ENCODE measurements around the gene ALPI. TPM values are rescaled to one million over a fixed set of nuclear protein-coding genes. Genes with fewer than 3 reads are reported as not detected.

Gene ALPI
- total and polyA plus RNA-seq, 8 donors = not detected

DNA sequence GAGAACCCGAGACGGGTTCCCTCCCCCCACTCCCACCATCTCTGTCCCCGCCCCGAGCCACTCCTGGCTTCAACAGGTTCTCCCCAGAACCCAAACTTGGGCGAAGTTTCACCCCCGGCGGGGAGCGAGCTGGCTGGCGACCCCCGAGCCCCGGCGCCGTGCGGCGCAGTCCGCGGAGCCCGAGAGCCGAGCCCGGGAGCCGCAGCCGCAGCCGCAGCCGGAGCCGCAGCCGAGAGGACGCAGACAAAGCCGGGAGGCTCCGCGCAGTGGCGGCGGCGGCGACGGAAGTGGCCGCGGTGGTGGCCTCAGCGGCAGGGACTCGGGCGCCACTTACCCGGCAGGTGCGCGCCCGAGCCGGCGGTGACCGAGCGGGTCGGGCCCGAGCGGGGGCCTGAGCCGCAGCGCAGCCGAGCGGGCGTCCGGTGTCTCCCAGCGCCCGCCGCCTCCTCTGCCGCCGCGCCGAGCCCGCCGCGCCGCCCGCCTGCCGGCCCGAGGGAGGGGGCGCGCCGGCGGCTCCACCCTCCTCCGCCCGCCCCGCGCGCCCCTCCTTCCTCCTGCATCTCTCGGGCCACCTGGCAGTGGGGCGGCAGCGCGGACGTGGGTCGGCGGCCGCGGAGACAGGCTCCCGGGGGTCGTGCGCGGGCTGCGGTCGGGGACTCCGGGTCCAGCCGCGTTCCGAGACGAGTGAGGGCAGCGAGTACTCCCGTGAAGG lies 31.6 kb downstream of the ALPI start, which contains the start of gene ECEL1:
Gene ECEL1, minus strand, starts transcription at position 450 of the 712 bp plus-strand sequence. CDS start 1,181 bp downstream, outside the sequence.
- 2 to 4% methylated on average over 30 to 100 of the region's 102 CpGs for WGBS, 2 donors
- FAIRE-seq (no peak), ATAC-seq (peak in 2 of 4 donors; percentile 28 to 31), DNase-seq (peak in 3 of 6 donors; percentile 11 to 62 (median 46))
- intact Hi-C loops (cut with DNase I) = no loop called here
- Histone ChIP-seq H3K9me3 (no peaks in the 10 kb centered on the region), H3K27me3 (peaks cover 0 to 7% (median 3%) of the 10 kb centered on the region in 4 donors), H3K4me1 (no peaks in the 10 kb centered on the region), H3K27ac (no peak within 1 kb of the TSS), H3K36me3 (no peaks in the 10 kb centered on the region), H3K4me3 (peak within 1 kb of the TSS in 1 of 4 donors; percentile 31)
- TF ChIP-seq, protein P1, sequence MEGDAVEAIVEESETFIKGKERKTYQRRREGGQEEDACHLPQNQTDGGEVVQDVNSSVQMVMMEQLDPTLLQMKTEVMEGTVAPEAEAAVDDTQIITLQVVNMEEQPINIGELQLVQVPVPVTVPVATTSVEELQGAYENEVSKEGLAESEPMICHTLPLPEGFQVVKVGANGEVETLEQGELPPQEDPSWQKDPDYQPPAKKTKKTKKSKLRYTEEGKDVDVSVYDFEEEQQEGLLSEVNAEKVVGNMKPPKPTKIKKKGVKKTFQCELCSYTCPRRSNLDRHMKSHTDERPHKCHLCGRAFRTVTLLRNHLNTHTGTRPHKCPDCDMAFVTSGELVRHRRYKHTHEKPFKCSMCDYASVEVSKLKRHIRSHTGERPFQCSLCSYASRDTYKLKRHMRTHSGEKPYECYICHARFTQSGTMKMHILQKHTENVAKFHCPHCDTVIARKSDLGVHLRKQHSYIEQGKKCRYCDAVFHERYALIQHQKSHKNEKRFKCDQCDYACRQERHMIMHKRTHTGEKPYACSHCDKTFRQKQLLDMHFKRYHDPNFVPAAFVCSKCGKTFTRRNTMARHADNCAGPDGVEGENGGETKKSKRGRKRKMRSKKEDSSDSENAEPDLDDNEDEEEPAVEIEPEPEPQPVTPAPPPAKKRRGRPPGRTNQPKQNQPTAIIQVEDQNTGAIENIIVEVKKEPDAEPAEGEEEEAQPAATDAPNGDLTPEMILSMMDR (IDR thresholded peaks at IDR 0.05) = no peak

- TF ChIP-seq, protein P1 (IDR thresholded peaks at IDR 0.05) = no peak
- no peak overlapping the region for H3K4me3 ChIP-seq
- WGBS, 2 donors = 49 to 57% methylated on average over 16 of the region's 16 CpGs
- peaks cover 0 to 7% (median 3%) of the 10 kb centered on the region in 4 donors for H3K27me3 ChIP-seq
- intact Hi-C loops (cut with DNase I) = no loop called here
- no peaks in the 10 kb centered on the region for H3K36me3 ChIP-seq
- H3K27ac ChIP-seq = no peak overlapping the region
- no peak for FAIRE-seq
- peak in 2 of 6 donors; percentile 49 to 53 for DNase-seq
- no peak for ATAC-seq
- H3K9me3 ChIP-seq = no peaks in the 10 kb centered on the region
- H3K4me1 ChIP-seq = no peaks in the 10 kb centered on the region
Measured at GRCh38 chr2:232488097-232488711, 32.3 kb downstream of the ALPI start.

DNA sequence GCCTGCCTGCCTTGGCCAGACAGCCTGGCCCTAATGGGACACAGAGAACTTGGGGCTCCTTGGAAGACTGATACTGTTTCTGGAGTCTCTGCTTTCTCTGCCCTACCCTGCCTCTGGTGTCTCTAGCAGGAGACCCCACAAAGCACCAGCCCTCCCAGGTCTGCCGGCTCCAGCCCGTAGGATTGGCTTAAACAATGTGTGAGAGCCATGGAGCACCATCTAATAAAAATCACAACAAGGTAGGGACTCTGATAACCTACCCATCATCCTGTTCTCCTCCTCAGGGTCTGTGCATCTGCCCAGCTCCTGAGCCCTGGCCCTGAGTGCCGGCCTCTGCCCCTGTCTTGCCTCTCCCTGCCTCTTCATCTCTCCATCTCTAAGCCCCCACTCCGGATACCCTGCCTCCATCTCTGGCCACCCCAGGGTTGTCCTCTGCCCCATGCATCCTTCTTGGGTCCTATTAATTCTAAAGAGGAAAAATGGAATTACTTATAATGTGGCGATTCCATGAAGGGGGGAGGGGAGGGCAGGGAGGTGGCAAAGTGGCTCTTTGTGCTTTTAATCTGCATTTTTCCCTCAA lies 32.9 kb downstream of the ALPI start:
- Histone ChIP-seq H3K4me3 (no peak overlapping the region), H3K4me1 (no peaks in the 10 kb centered on the region), H3K9me3 (no peaks in the 10 kb centered on the region), H3K27ac (no peak overlapping the region), H3K27me3 (peaks cover 0 to 7% (median 3%) of the 10 kb centered on the region in 4 donors), H3K36me3 (no peaks in the 10 kb centered on the region)
- ATAC-seq = no peak
- DNase-seq = peak in 2 of 6 donors; percentile 10 to 29
- TF ChIP-seq, protein P1 (IDR thresholded peaks at IDR 0.05) = no peak
- intact Hi-C loops (cut with DNase I) = no loop called here
- no peak for FAIRE-seq
- 80 to 89% methylated on average over 5 of the region's 5 CpGs for WGBS, 2 donors

DNA sequence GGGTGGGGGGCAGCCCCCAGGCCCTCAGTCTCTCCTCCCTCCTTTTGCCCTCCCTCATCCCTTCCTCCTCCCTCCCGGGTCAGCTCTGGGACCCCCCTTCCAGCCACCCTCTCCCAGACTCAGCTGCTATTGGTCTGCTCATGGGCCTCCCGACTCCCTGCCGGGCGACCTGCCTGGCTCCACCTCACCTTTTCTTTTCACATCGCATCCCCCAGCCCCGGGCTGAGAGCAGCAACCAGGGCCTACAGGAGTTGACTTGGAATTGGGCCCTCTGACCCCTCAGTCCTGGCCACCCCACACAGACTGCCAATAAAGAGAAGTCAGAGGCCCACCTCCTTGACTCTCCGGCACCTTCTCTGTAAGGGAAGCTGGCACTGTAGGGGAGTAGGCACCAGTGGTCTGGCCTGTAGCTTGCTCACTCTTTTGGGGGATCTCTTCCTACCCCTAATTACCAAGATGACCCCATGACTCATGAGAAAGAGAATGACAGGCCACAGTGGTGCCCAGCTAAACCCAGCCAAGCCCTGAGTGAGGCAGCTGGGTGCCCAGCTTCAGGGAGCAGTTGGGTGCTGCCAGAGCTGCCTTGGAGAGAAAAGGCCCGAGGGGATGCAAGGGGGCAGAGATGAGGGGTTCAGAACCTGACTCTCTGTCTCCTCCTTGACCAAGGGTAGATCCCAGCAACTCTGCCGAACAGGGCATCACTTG lies 33.7 kb downstream of the ALPI start:
- Histone ChIP-seq H3K4me3 (no peak overlapping the region), H3K4me1 (no peaks in the 10 kb centered on the region), H3K36me3 (no peaks in the 10 kb centered on the region), H3K9me3 (no peaks in the 10 kb centered on the region), H3K27ac (no peak overlapping the region), H3K27me3 (peaks cover 0 to 7% (median 3%) of the 10 kb centered on the region in 4 donors)
- TF ChIP-seq, protein P1 (IDR thresholded peaks at IDR 0.05) = no peak
- FAIRE-seq (no peak), ATAC-seq (no peak), DNase-seq (peak in 2 of 6 donors; percentile 6 to 50)
- intact Hi-C loops (cut with DNase I) = no loop called here
- WGBS, 2 donors = 68 to 77% methylated on average over 9 of the region's 9 CpGs
